SW480 (cell line): ENCODE measurements around the gene ACVRL1.

ENCODE experiments used
- DNase-seq: peaks from one replicate; pipeline ENCODE4 v3.0.0-alpha.2; 2016; ENCODE audit warnings: low spot score

ACVRL1 gene

DNA sequence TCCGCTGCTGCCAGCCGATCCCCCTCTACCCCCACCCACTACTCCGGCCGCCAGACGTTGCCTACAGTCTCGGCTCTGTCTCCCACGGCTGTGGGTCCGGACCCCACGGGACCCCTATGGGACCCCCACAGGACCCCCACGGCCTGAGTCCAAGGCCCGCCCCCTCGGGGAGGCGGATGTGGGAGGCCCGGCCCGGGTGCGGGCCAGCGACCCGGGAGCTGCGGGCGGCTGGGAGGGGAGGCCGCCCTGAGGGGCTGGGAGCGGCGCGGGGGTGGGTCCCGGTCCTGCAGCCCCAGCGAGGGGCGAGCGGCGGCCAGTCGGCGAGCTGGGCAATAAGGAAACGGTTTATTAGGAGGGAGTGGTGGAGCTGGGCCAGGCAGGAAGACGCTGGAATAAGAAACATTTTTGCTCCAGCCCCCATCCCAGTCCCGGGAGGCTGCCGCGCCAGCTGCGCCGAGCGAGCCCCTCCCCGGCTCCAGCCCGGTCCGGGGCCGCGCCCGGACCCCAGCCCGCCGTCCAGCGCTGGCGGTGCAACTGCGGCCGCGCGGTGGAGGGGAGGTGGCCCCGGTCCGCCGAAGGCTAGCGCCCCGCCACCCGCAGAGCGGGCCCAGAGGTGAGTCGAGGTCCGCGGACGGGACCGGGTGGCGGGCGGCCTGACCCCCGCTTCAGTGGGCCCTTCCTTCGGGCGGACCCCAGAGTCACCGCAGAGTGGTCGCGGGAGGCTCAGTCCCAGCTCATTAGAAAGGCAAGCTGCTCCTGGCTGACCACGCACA is at the start of gene ACVRL1:
Gene ACVRL1 (plus strand): TSS at position 422 of the 773 bp plus-strand sequence. CDS start 4,971 bp downstream, outside the sequence.
- DNase-seq: no peak

DNA sequence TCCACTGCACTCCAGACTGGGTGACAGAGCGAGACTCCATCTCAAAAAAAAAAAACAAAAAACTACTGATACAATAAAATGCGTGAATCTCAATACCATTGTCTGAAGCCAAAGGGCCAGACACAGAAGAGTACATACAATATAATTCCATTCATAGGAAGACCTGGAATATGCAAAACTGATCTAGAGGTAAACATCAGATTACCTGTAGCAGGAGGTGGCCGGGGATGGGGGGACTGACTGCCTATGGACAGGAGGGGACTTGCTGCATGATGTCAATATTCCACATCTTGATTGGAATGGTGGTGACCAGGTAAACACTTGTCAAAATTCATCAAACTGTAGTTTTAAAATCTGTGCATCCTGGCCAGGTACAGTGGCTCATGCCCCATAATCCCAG is 46.3 kb upstream of the ACVRL1 start:
- DNase-seq: no peak

DNA sequence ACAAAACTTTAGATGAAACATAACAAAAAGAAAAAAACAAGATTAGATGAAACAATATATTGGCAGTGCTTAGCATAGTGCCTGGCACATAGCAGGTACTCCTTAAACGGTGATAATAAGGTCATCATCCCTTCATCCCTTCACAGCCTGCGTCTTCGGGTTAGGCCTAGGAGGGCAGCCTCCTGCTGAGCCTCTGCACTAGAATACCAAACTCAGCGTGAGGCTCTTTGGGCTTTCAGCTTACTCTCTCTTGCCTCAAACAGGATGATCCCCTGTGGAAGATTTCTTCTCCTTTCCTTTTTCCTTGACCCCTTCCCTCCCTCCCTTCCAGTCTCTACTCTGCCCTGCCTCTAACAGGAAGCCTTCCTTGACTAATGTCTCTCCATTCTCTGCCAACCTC is 44.4 kb upstream of the ACVRL1 start:
- no peak for DNase-seq

DNA sequence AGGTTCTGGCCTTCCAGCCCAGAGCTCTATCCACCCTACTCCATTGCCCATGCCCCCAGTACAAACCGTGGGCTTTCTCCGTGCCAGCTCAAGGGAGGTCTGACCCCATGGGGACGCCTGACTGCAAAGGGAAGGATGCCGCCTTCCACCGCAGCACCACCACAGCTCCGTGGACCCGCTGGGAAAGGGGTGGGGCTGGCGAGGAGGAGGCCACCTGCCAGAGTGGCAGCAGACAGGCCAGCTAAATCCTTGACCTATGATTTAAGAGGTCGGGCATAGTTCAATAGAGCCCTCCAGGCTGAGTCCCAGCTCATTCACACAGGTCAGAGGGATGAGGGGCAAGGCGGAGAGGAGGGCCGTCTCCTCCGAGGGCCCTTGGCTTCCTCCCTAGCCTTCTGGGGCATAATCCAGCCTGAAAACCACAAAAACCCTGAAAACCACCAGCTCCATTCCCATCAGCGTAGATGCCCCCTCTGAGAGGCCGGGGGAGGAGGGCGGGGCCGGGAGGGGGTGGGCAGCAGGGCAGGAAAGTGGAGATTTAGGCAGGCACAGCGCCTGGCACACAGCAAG is 43.9 kb upstream of the ACVRL1 start:
- DNase-seq: peak; percentile 48

DNA sequence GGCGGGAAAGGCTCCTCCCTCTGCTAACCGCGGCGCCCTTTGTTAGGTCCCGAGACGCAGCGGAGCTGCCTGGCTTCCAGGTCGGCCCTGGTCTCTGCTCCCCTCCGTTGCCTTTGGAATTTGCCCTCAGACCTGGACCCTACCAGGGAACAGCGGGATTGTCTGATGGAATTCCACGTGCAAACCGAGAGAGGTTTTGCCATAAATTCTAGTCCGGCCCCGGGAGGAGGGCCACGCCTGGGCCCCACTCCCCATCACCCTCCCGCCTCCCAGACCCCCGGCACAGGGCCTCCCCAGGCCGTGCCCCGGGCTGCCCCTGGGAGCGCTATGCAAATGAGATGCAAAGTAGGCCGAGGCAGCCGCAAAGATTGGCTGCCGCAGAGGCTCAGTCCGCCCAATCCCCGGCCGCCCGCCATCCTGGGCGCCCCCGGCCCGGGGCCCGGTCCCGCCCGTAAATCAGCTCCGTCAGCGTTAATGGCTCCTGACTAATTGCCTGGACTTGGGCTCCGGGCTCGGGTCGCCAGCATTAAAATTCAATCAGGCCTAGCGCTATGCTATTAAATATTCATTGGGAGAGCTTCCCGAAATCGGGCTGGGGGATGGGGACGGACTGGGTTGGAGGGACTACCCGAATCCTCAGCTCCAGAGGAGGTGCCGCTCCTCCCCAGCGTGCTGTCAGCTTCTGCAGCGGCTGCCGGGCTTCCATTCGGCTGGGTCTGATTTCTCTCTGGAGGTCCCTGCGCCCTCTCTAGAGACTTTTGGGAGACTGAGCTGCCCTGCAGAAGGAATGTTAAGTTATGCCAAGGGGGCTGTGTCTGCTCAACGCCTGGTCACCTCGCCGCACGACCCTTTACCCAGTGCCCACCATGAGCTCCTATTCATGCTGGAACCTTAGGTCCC is 43.1 kb upstream of the ACVRL1 start:
- DNase-seq: peak; percentile 64

DNA sequence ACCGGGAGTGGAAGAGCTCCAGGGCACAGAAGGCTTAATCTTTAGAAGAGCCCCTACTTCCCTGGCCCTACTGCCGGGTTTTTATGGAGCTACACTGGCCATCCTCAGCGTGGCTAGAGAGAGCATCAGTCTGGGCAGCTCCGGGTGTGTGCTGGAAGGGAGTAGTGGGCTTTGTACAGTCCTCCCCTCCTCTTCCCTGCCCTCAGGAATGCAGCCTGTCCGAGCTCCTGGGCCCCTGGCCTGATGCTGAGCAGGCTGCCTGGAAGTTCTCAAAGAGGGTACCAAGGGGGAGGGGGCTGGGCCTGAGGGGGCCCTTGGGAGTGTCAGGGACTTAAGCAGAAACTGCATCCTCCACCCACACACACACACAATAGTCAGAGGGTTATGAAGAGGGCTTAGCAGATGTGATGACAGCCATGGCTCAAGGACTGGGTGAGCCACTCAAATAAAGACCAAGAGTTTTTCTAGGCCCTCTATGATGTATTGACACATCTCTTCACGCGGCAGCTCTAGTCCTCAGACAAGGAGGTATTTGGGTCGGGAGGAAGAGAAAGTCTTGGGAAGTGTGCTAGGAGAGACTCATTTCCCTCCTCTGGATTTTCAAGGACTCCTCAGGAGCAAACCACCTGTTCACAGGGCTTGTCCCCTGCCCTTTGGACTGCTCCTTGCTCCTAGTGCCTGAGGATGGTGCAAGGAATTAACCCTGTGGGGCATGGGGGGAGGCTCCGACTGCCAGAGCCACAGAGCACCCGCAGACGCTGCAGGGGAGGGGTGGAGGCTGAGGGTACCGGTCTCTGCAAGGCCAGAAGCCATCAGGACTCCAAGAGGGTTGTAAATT is 42.3 kb upstream of the ACVRL1 start:
- no peak for DNase-seq

DNA sequence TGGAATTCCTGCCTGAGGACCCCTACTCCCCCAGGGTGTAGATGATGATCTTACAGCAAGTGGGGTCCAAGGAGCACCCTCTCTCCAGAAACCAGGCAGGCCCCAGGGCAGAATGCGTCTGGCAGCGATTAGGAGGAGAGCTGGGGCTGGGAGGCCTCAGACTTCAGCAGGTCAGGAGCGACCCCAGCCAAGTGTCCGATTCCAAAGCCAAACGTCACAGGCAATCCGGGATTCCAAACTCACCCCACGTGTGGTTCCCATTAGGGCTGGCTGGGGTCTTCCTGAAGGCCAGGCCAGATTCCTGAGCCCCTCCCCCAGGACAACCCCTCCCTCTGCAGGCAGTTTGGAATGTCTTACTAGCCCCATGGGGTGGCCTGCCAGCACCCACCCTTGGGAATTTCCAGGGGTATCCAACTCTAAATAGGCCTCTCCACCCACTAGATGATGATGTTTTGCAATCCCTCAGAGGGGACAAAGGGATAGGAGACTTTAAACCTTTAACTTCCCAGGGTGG is 41.5 kb upstream of the ACVRL1 start:
- no peak for DNase-seq

DNA sequence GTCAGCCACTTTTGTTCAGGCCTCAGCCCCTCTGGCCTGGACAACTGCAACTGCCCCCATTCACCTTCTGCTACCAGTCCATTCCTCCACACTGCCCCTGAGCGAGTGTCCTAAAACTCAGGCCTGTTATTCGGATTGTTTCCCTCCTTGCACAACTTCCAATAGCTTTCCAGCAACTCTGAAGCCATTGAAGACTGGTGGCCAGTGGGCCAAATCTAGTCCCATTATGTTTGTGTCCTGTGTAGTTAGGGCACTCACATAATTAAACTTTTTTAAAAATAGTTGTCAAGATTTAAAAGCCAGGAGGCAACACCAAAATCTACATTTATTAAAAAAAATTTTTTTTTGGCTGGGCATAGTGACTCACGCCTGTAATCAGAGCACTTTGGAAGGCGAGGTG is 41.0 kb upstream of the ACVRL1 start:
- DNase-seq: no peak

DNA sequence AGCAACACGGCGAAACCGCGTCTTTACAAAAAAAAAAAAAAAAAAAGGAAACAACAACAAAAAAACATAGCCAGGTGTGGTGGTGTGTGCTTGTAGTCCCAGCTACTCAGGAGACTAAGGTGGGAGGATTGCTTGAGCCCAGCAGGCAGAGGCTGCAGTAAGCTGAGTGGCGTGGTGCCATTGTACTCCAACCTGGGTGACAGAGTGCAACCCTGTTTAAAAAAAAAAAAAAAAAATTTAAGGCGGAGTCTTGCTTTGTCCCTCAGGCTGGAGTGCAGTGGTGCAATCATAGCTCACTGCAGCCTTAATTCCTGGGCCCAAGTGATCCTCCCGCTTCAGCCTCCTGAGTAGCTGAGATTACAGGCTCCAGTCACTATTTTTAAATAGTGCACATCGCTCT is 40.5 kb upstream of the ACVRL1 start:
- DNase-seq: no peak

DNA sequence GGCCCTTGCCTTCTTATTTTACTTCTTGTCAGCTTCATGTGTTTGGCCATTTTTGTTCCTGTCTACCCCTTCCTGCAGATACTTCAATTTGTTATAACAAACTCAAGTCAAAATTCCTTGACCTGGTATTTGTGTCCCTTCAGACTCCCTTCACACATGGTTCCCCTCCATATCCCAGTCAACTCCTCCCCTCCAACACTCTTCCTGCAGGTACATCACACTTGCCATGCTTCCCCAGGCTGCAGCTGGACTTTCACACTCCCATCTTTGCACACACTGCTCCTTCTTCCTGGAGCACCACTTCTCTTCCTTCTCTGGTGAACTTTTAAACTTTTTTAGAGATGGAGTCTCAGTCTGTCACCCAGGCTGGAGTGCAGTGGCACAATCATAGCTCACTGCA is 39.9 kb upstream of the ACVRL1 start:
- no peak for DNase-seq

DNA sequence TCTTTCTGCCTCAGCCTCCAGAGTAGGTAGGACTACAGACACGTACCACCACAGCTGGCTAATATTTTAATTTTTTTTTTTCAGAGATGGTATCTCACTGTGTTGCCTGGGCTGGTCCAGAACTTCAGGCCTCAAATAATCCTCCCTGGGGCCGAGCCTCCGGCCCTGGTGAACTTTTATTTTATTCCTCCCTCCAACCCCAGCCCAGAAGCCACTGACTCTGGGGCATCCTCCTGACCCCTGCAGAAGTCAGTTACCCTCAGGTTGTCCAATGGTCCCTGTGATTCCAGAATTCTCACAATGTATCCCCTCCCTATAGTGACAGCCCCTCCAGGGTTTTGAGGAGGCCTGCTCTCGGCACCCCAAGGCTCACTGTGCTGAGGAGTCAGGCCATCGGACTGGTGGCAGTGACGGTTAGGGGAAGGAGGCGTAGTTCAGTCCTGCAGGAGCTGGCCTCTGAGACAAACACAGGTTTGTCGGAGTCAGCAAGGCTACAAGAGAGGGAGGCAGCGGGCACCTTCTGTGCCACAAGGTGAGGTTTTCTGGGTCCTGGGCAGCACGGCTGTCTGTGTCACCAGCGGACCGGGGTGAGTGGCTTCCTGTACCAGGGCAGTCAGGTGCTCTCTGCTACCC is 39.4 kb upstream of the ACVRL1 start:
- no peak for DNase-seq

DNA sequence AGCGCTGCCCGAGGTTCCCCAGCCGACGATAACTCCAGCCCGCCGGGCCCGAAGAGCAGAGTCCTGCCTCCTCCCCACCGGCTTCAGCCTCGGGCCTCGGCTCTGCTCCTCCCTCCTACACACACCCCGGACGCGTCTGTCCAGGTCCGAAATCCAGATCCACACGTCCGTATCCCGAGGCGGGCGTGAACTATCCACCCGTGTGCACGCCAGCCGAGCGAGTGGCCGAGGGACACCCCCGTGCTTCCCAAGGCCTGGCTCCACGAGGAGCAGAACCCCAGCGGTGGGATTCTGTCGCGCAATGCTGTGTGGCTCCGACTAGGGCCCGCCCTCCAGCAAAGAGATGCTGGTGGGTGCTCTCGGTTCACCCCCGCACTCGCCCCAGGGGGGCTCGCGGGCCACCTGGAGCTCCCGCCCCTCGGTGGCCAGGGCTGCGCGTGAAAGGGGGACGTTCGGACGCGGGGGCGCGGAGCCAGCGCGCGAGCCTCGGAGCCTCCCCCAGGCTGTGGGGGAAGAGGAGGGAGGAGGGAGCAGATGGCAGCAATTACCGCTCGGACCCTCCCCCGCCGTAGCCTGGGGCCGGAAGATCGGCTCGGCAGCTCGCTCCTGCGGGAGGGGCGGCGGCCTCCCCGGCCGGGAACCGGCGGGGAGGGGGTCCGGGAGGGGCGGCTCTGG is 38.3 kb upstream of the ACVRL1 start:
- DNase-seq: no peak

DNA sequence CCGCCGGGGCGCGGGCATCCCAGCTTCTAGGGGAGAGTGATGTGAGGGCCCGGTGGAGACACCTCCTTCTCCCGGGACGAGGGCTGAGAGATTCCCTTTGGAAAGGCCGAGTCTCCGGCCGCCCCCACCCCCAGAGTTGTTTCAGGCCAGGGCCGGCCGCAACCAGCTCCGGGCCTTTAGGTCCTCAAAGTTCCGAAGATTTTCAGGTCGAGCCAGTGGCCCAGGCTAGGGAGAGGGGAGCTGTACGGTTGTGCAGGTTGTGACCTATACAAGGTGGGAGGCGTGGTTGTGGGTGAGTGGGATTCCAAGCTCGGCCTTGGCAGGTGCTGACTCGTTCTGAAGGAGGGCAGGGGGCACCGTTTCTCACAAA is 37.8 kb upstream of the ACVRL1 start:
- DNase-seq: no peak

DNA sequence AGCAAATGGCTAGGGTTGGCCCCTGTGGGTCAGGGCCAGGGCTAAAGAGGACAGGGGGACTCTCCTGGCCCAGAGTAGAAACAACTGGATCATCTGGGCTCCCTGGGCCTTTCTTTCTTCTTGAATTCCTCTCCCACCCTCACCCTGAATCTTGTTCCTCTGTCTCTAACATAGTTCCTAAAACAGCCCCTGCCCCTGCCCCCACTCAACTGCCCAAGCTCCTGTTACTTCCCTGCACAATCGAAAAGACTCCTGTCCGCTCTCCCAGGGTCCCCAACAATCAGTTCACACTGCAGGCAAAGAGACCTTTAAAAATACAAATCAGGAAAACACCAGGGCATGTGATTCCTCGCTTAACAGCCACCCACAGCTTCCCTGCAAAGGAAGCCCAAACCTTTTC is 37.4 kb upstream of the ACVRL1 start:
- DNase-seq: no peak

DNA sequence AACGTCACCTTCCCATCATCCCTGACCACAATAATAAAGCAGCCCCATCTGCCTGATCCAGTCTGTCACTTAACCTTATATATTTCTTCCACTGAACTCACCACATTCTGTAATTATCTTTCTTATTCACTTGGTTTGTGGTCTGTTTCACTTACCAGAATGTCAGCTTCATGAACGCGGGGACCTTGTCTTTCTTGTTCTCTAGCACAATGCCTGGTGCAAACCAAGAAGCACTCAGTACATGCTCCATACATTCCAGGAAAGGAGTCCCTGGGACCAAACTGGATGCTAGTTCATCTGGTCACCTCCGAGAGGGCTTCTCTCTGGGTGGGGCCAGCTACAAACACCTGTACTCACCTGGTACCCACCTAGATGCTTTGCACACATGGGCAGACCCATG is 36.8 kb upstream of the ACVRL1 start:
- DNase-seq: no peak

DNA sequence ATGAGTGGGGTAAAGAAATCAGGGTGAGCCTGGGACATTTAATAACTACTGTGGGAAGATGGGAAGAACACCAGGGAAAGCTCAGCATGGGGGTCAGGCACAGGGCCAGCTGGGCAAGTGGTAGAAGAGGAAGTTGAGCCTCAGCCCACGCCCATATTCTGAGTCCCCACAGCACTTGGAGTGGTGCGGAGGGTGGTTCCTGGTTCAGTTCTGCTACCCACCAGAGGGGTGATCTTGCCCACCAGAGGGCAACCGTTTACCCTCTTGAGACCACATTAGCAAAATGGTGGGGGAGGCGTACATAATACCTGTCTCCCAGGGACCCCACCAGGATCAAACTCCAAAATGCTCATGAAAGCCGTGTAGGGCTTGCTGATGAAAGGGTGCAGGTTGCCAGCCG is 36.2 kb upstream of the ACVRL1 start:
- no peak for DNase-seq

DNA sequence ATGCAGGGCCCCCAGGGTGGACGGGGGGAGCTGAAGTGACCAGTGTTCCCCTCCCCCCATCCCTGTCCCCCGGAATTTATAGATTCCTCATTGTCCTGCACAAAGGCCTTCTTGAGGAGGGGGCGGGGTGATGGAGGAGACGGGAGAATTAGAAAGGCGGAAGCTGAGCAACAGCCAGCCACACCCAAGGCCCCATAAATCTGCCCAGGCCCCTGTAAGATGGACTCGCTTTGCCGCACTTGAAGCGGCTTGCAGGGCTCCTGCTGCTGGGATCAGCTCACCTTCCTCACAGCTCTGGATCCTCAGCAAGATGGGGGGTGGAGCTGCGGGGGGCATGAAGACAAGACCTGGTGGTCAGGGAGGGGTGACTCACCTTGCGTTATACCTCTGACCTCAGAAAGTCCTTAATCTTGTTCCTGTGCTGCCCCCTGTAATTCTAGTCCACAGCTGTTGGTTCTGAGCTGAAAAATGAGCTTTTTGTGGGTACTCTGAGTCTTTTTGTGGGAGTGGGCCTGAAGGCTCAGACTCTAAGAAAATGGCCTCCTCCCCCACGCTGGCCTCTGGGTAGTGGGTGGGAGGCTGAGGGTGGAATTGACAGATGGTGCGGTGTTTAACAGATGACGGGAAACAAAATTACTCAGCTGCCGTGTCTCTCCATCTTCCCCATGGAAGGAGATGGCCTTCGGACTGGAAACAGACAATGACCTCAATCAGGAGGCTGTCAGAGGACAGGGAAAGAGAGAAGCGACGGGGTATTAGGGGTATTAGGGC is 35.2 kb upstream of the ACVRL1 start:
- DNase-seq: no peak

DNA sequence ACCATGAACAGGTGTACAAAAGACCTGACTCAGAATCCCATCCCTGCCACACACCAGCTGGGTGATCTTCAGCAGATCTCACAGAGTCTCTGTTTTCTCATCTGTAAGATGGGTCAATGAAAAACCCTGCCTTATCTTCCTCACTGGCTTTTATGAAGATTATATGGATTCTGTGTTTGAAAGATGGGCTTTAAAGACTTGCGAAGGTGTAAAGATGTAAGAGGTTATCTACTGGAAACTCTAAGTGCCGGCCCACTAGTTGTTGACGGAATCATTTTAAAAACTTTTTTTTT is 34.7 kb upstream of the ACVRL1 start:
- no peak for DNase-seq

DNA sequence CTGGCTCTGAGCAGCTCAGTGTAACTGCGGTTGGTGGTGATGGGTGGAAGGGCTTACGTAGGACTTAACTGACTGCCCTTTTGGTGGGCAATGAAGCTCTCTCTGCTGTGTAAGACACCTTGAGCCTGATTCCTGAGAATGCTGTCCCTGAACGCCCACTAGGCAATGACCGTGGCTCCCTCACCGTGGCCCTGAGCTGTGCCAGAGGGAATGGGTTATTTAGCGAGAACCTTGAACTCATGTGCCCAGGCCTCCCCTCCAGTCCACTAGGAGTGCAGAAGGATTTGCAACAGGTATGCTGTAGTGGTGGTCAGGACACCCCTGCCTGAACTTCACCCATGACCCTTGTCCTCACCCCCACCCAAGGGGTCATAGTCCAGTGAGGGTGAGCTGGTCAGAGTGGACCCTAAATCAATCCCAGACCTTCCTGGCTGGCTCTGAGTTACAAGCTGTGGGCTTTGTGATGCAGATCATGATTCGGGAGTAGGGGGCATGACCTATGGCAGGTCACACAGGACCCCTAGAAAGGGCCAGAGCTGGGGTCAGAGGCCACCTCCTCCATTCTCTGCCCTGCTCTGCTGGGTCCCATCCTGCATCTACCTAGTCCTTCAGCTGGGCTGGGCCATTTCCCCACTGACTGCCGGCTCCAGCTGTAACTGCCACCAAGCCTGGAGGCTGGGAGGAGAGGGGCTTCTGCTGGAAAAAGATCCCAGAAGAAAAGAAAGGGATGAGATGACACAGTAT is 33.9 kb upstream of the ACVRL1 start:
- DNase-seq: no peak

DNA sequence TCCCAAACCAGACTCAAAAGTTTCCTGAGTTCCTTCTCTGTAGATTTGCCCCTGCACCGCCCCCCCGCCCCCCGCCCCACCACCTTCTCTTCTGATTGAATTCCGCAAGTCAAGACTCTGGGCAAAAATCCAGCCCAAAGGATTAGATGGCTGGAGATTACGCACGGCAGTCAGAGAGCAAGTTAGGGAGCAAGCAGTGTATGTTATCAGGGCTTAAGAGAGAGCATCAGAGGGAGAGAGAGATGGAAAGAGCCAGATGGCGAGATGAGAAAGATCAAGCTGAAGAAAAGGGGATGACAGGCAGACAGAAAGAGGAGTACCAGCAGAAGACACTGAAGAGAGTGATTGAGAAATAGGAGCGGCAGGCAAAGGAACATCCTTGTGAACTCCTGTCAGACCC is 33.3 kb upstream of the ACVRL1 start:
- no peak for DNase-seq
